Panc1 (cell line): ENCODE data around the gene HINT2. TPM values are rescaled to one million over a fixed set of nuclear protein-coding genes. Genes with fewer than 3 reads are reported as not detected.

Source experiments
- ATAC-seq: fragments of 200-7000 bp; cut with Tn5 transposase; 2 replicates; pipeline ENCODE4 v1.9.1; 2020; ENCODE audit warnings: mild to moderate bottlenecking, moderate library complexity
- BruUV-seq: library from RNA; stranded (reverse); fragments of 400-500 nt; replicated peaks from 2 replicates; lab custom pipeline; 2021; lab: Mats Ljungman, UMichigan
- CTCF ChIA-PET: fragments of 300-600 bp; sonication (Branson Sonifier 250); formaldehyde crosslinking; loops from one replicate; lab custom pipeline; 2022; ENCODE audit warnings: antibody characterized with exemption; lab: Charles Lee
- POLR2A ChIA-PET: fragments of 300-600 bp; sonication (Branson Sonifier 250); formaldehyde crosslinking; loops from one replicate; lab custom pipeline; 2022; ENCODE audit warnings: antibody characterized with exemption; lab: Charles Lee
- DNase-seq: peaks from one replicate; pipeline ENCODE4 v3.0.0-alpha.2; 2010; ENCODE audit warnings: low read depth, low spot score
- H3K27ac ChIP-seq: 2 replicates; pipeline ENCODE4 v1.5.1; 2011; ENCODE audit warnings: mild to moderate bottlenecking, low read length, inconsistent platforms
- H3K27me3 ChIP-seq: fragments of 200-500 bp; sonication (Bioruptor generic); 2 replicates; pipeline ENCODE4 v1.6.0; 2014; ENCODE audit warnings: low read length, inconsistent platforms; ENCODE audit not compliant: control insufficient read depth, insufficient read depth
- H3K36me3 ChIP-seq: fragments of 200-500 bp; sonication (Bioruptor generic); 2 replicates; pipeline ENCODE4 v1.5.1; 2014; ENCODE audit warnings: inconsistent platforms, mild to moderate bottlenecking, low read length, moderate library complexity; ENCODE audit not compliant: control insufficient read depth, insufficient read depth
- H3K4me1 ChIP-seq: 2 replicates; pipeline ENCODE4 v1.5.1; 2011; ENCODE audit warnings: inconsistent platforms, mild to moderate bottlenecking, low read length, moderate library complexity; ENCODE audit not compliant: control insufficient read depth, insufficient read depth
- H3K4me3 ChIP-seq, 2 experiments: 2 replicates each; pipeline ENCODE4 v1.5.1; 2011 to 2012; ENCODE audit warnings: low read depth in 2 of 2, low read length in 2 of 2, mild to moderate bottlenecking in 2 of 2, inconsistent platforms in 1 of 2, moderate library complexity in 1 of 2
- H3K9me3 ChIP-seq: fragments of 200-500 bp; sonication (Bioruptor generic); 2 replicates; pipeline ENCODE4 v1.5.1; 2014; ENCODE audit warnings: low read depth, mild to moderate bottlenecking, inconsistent platforms, low read length, moderate library complexity; ENCODE audit not compliant: control insufficient read depth, insufficient read depth
- POLR2AphosphoS5 ChIP-seq: IDR thresholded peaks from 2 replicates; pipeline ENCODE4 v1.6.1; 2012; ENCODE audit warnings: mild to moderate bottlenecking, low read depth, low read length, moderate library complexity
- SIN3A ChIP-seq: IDR thresholded peaks from 2 replicates; pipeline ENCODE4 v1.6.1; 2012; ENCODE audit warnings: low read depth, mild to moderate bottlenecking, low read length, moderate library complexity, borderline replicate concordance; ENCODE audit not compliant: insufficient read depth
- TCF7L2 ChIP-seq: IDR thresholded peaks from 2 replicates; pipeline ENCODE4 v1.6.1; 2011; ENCODE audit warnings: mild to moderate bottlenecking, low read depth, low read length, inconsistent platforms
- in situ Hi-C: cut with HindIII; loops from 2 replicates; pipeline ENCODE4 v1.10.0; 2016; ENCODE audit warnings: low sequenced_read_pairs, low pct_unique_long_range_greater_than_20kb
- intact Hi-C: fragments of 100-400 bp; cut with micrococcal nuclease; formaldehyde crosslinking; loops from one replicate; pipeline ENCODE4 v1.10.0; 2022; ENCODE audit not compliant: unreplicated experiment
- total RNA-seq: library from RNA; stranded (reverse); gene quantifications from one replicate; pipeline ENCODE4 v1.2.1, GENCODE V29; 2021; ENCODE audit not compliant: unreplicated experiment
- TF ChIP-seq, protein P1 (sequence below), 2 experiments: IDR thresholded peaks; 2 replicates each; pipeline ENCODE4 v1.6.1; 2011 to 2012; ENCODE audit warnings: low read depth in 2 of 2, control low read depth in 1 of 2, low read length in 1 of 2, mild to moderate bottlenecking in 1 of 2, moderate library complexity in 1 of 2; ENCODE audit not compliant: insufficient read depth in 1 of 2
- TF ChIP-seq, protein P2 (sequence below): fragments of 450-650 bp; IDR thresholded peaks from 2 replicates; pipeline ENCODE4 v1.5.1; 2017; ENCODE audit warnings: mild to moderate bottlenecking

The HINT2 gene
- total RNA-seq, 1 experiment from 2014 or later, result 75.6 TPM

DNA sequence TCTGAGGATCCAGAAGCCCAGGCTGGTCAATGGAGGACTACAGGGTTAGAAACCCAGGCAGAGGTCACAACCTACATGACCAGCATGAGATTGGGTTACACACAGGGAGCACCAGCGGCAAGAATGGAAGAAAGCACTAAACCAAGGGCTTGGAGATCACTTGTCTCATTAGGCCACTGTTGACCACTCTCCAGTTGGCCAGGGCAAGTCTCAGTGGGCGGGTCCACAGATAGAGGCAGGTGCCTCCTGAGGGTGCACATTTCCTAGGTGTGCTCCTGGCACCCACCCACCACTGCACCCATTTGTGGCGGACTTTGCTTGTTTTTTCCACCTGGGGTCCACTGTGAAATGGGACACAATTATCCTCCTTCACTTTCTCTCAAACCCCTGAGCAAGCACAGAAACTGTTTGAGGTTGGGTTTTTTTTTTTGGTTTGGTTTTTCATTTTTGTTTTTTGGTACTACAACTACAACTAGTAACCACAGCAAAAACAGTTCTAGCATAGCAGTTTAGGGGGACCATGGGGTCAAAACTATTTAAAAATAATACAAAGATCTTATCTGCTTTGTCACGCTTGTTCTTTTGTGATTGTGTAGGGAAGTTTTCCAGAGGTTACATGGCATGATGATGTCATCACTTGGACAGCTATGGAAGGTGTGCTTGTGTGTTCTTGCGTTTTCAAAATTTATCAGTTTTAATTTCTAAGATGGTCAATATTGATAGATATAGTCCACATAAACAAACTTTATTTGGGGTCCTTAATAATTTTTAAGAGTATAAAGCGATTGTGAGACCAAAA, 17.3 kb downstream of the HINT2 start:
- TF ChIP-seq, protein P1, sequence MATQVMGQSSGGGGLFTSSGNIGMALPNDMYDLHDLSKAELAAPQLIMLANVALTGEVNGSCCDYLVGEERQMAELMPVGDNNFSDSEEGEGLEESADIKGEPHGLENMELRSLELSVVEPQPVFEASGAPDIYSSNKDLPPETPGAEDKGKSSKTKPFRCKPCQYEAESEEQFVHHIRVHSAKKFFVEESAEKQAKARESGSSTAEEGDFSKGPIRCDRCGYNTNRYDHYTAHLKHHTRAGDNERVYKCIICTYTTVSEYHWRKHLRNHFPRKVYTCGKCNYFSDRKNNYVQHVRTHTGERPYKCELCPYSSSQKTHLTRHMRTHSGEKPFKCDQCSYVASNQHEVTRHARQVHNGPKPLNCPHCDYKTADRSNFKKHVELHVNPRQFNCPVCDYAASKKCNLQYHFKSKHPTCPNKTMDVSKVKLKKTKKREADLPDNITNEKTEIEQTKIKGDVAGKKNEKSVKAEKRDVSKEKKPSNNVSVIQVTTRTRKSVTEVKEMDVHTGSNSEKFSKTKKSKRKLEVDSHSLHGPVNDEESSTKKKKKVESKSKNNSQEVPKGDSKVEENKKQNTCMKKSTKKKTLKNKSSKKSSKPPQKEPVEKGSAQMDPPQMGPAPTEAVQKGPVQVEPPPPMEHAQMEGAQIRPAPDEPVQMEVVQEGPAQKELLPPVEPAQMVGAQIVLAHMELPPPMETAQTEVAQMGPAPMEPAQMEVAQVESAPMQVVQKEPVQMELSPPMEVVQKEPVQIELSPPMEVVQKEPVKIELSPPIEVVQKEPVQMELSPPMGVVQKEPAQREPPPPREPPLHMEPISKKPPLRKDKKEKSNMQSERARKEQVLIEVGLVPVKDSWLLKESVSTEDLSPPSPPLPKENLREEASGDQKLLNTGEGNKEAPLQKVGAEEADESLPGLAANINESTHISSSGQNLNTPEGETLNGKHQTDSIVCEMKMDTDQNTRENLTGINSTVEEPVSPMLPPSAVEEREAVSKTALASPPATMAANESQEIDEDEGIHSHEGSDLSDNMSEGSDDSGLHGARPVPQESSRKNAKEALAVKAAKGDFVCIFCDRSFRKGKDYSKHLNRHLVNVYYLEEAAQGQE (IDR thresholded peaks at IDR 0.05; ENCODE audit: insufficient read depth in 1 of 2, low read depth in 2 of 2, low read length in 1 of 2), result no peak
- TF ChIP-seq SIN3A (no peak), TCF7L2 (no peak), POLR2AphosphoS5 (no peak)
- TF ChIP-seq, protein P2, sequence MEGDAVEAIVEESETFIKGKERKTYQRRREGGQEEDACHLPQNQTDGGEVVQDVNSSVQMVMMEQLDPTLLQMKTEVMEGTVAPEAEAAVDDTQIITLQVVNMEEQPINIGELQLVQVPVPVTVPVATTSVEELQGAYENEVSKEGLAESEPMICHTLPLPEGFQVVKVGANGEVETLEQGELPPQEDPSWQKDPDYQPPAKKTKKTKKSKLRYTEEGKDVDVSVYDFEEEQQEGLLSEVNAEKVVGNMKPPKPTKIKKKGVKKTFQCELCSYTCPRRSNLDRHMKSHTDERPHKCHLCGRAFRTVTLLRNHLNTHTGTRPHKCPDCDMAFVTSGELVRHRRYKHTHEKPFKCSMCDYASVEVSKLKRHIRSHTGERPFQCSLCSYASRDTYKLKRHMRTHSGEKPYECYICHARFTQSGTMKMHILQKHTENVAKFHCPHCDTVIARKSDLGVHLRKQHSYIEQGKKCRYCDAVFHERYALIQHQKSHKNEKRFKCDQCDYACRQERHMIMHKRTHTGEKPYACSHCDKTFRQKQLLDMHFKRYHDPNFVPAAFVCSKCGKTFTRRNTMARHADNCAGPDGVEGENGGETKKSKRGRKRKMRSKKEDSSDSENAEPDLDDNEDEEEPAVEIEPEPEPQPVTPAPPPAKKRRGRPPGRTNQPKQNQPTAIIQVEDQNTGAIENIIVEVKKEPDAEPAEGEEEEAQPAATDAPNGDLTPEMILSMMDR, result no peak
- H3K9me3 ChIP-seq, result no peaks in the 10 kb centered on the region
- no peaks in the 10 kb centered on the region for H3K27me3 ChIP-seq
- no peak overlapping the region for H3K27ac ChIP-seq
- BruUV-seq, result no TSS peak
- ChIA-PET CTCF (no interaction called here), POLR2A (no interaction called here)
- intact Hi-C loops, result no loop called here
- H3K4me3 ChIP-seq, result no peak overlapping the region
- H3K36me3 ChIP-seq, result no peaks in the 10 kb centered on the region; the same call in 1 of the 2 replicates
- ATAC-seq (no peak), DNase-seq (no peak)
- in situ Hi-C loops, result no loop called here
- 0 out of 2 replicates have a peak, but pooled peaks cover 3% of the 10 kb centered on the region for H3K4me1 ChIP-seq

DNA sequence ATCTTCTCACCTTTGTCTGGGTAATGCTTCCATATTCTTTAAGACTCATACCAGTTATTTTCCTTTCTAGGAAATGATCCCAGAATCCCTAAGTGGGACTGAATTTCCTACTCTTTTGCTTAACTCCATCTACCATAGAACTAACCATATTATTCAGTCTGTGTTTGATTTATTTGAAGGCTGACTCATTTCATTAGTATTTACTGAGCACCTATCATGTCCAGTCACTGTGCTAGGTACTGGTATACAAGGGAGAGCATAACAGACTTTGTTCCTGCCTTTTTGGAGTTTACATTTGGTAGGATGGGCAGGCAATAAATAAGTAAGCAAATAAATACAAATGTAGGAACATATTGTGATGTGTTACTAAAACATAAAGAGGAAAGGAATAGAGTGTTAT, 19.1 kb downstream of the HINT2 start:
- DNase-seq (no peak), ATAC-seq (0 out of 2 replicates have a peak, but pooled peaks have one; percentile 36)
- intact Hi-C loops (no loop called here), in situ Hi-C loops (no loop called here)
- Histone ChIP-seq H3K4me1 (0 out of 2 replicates have a peak, but pooled peaks cover 3% of the 10 kb centered on the region), H3K4me3 (no peak overlapping the region), H3K27me3 (no peaks in the 10 kb centered on the region), H3K36me3 (no peaks in the 10 kb centered on the region; the same call in 1 of the 2 replicates), H3K9me3 (no peaks in the 10 kb centered on the region), H3K27ac (no peak overlapping the region)
- BruUV-seq, result no TSS peak
- ChIA-PET POLR2A (interaction anchor here (0.6 kb wide), 1 partner anchor 824 kb away, joined by 7 read pairs; no protein-coding TSS in a partner anchor), CTCF (no interaction called here)
- TF ChIP-seq, protein P1 (IDR thresholded peaks at IDR 0.05; ENCODE audit: insufficient read depth in 1 of 2, low read depth in 2 of 2, low read length in 1 of 2), result no peak
- TF ChIP-seq POLR2AphosphoS5, result no peak
- TF ChIP-seq SIN3A, result no peak
- no peak for TF ChIP-seq TCF7L2
- TF ChIP-seq, protein P2, result no peak
